OCI-LY1 (cell line): ENCODE measurements around the gene NECAP2.

Experiments
- H2AFZ ChIP-seq: fragments of 200-600 bp; sonication (generic), shearing (Covaris generic); 2 replicates; pipeline ENCODE4 v1.6.0; 2014; ENCODE audit warnings: antibody characterized with exemption, mild to moderate bottlenecking, low read length
- H3F3A ChIP-seq: fragments of 200-600 bp; sonication (generic), shearing (Covaris generic); 2 replicates; pipeline ENCODE4 v1.6.0; 2014; ENCODE audit warnings: mild to moderate bottlenecking, antibody characterized with exemption, low read length, moderate library complexity; ENCODE audit not compliant: insufficient read depth
- H3K27ac ChIP-seq: fragments of 200-600 bp; sonication (generic); 2 replicates; pipeline ENCODE4 v1.5.1; 2014; ENCODE audit warnings: low read length, mixed run types, mild to moderate bottlenecking, low read depth; ENCODE audit not compliant: poor library complexity, severe bottlenecking
- H3K27me3 ChIP-seq: fragments of 200-600 bp; sonication (generic); 2 replicates; pipeline ENCODE4 v1.6.0; 2014; ENCODE audit warnings: antibody characterized with exemption, mild to moderate bottlenecking, low read length, moderate library complexity; ENCODE audit not compliant: insufficient read depth
- H3K36me3 ChIP-seq: fragments of 200-600 bp; sonication (generic); 2 replicates; pipeline ENCODE4 v1.6.1; 2014; ENCODE audit warnings: mild to moderate bottlenecking, antibody characterized with exemption, low read length, moderate library complexity, mixed read lengths; ENCODE audit not compliant: insufficient read depth
- H3K4me1 ChIP-seq: fragments of 200-600 bp; sonication (generic); 2 replicates; pipeline ENCODE4 v1.5.1; 2014; ENCODE audit warnings: mild to moderate bottlenecking, low read length, moderate library complexity; ENCODE audit not compliant: insufficient read depth, severe bottlenecking
- H3K4me2 ChIP-seq: fragments of 200-600 bp; sonication (generic), shearing (Covaris generic); 2 replicates; pipeline ENCODE4 v1.6.1; 2014; ENCODE audit warnings: low read length
- H3K4me3 ChIP-seq: fragments of 200-600 bp; sonication (generic); 2 replicates; pipeline ENCODE4 v1.5.1; 2014; ENCODE audit warnings: low read length, low read depth, mild to moderate bottlenecking, mixed read lengths; ENCODE audit not compliant: poor library complexity, severe bottlenecking
- H3K79me2 ChIP-seq: fragments of 200-600 bp; shearing (Covaris generic); 2 replicates; pipeline ENCODE4 v1.6.1; 2016; ENCODE audit warnings: mixed run types, low read length, mixed read lengths; ENCODE audit not compliant: insufficient read depth
- H3K9ac ChIP-seq: fragments of 200-600 bp; sonication (generic), shearing (Covaris generic); 2 replicates; pipeline ENCODE4 v1.6.1; 2014; ENCODE audit warnings: mild to moderate bottlenecking, low read length, mixed read lengths
- H3K9me2 ChIP-seq: fragments of 200-600 bp; sonication (generic), shearing (Covaris generic); 2 replicates; pipeline ENCODE4 v1.6.1; 2014; ENCODE audit warnings: low read depth, mild to moderate bottlenecking, low read length, mixed read lengths
- H3K9me3 ChIP-seq: fragments of 200-600 bp; shearing (Covaris generic); 2 replicates; pipeline ENCODE4 v1.6.1; 2014; ENCODE audit warnings: low read length, mixed read lengths
- H4K20me1 ChIP-seq: fragments of 200-600 bp; sonication (generic), shearing (Covaris generic); 2 replicates; pipeline ENCODE4 v1.6.0; 2016; ENCODE audit warnings: mild to moderate bottlenecking, low read length; ENCODE audit not compliant: insufficient read depth
- EZH2 ChIP-seq: fragments of 200-600 bp; sonication (generic), shearing (Covaris generic); IDR thresholded peaks from 2 replicates; pipeline ENCODE4 v1.8.0; 2017; ENCODE audit warnings: borderline replicate concordance, mixed run types, mild to moderate bottlenecking, antibody characterized with exemption, low read length, moderate library complexity, mixed read lengths
- TF ChIP-seq, protein P1 (sequence below): fragments of 200-600 bp; sonication (generic), shearing (Covaris generic); IDR thresholded peaks from 2 replicates; pipeline ENCODE4 v1.5.1; 2017; ENCODE audit warnings: mild to moderate bottlenecking, antibody characterized with exemption, low read length, moderate library complexity, mixed read lengths

Gene NECAP2

DNA sequence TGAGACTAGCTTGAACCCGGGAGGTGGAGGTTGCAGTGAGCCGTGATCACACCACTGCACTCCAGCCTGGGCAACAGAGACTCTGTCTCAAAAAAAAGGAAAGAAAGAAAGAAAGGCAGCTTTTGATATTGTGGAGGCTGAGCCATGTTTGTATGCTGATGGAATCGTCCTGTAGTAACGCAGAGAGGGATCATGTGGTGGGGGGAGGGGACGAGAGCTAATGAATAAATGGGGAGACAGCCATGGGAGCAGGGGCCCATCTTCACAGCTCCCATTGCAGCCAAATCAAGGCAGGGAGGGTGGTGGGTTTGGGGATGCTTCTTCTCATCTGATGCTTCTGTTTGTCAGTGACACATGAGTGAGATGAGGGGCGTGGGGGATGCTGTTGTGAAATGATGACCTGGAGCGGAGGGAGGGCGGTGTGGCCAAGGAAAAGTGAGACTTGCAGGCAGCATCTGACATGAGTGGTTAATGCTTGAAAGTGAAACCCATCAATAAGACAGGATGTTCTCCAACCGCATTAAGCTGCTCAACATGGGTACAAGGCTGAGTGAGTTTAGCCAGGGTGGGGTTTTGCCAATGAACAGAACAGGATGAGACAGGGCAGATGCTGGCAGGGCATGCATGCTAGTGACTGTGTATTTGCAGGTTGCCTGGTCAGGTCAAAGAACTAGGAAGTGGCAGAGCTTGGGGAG, 20.0 kb upstream of the NECAP2 start:
- H3K9me2 ChIP-seq, result no peaks in the 10 kb centered on the region
- H3K4me3 ChIP-seq, result no peak overlapping the region
- no peak overlapping the region for H3K27ac ChIP-seq
- TF ChIP-seq, protein P1, sequence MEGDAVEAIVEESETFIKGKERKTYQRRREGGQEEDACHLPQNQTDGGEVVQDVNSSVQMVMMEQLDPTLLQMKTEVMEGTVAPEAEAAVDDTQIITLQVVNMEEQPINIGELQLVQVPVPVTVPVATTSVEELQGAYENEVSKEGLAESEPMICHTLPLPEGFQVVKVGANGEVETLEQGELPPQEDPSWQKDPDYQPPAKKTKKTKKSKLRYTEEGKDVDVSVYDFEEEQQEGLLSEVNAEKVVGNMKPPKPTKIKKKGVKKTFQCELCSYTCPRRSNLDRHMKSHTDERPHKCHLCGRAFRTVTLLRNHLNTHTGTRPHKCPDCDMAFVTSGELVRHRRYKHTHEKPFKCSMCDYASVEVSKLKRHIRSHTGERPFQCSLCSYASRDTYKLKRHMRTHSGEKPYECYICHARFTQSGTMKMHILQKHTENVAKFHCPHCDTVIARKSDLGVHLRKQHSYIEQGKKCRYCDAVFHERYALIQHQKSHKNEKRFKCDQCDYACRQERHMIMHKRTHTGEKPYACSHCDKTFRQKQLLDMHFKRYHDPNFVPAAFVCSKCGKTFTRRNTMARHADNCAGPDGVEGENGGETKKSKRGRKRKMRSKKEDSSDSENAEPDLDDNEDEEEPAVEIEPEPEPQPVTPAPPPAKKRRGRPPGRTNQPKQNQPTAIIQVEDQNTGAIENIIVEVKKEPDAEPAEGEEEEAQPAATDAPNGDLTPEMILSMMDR, result no peak
- TF ChIP-seq EZH2, result no peak
- H2AFZ ChIP-seq, result no peak overlapping the region
- no peaks in the 10 kb centered on the region for H3K79me2 ChIP-seq
- H4K20me1 ChIP-seq, result no peaks in the 10 kb centered on the region
- no peaks in the 10 kb centered on the region for H3K36me3 ChIP-seq
- H3F3A ChIP-seq, result no peaks in the 10 kb centered on the region
- no peaks in the 10 kb centered on the region for H3K4me1 ChIP-seq
- peaks cover 5% of the 10 kb centered on the region; the same call in 1 of the 2 replicates for H3K27me3 ChIP-seq
- no peaks in the 10 kb centered on the region for H3K9me3 ChIP-seq
- no peak overlapping the region for H3K9ac ChIP-seq
- no peak overlapping the region for H3K4me2 ChIP-seq

DNA sequence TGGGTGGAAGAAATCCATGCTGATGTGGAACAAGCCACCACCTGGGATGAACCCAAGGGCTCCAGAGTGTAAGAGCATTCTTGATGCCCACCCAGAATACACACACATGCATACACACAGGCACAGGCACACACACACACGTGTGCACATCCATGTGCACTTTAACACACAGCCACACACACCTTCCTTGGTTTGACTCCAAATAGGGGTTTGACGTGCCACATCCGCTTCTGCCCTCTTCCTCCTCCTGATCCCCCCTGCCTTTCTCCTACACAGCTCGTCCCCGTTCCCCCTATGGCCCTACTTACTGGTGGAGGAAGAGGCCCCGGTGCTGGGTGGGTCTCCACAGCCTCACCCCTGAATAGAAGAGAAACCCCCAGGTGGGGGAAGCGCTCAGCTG, 19.3 kb upstream of the NECAP2 start:
- Histone ChIP-seq H3K4me1 (no peaks in the 10 kb centered on the region), H3K79me2 (no peaks in the 10 kb centered on the region), H3K27ac (no peak overlapping the region), H3K36me3 (no peaks in the 10 kb centered on the region), H4K20me1 (no peaks in the 10 kb centered on the region), H3K4me2 (no peak overlapping the region), H3K27me3 (peaks cover 5% of the 10 kb centered on the region; the same call in 1 of the 2 replicates), H2AFZ (no peak overlapping the region), H3F3A (no peaks in the 10 kb centered on the region), H3K9ac (no peak overlapping the region), H3K9me2 (no peaks in the 10 kb centered on the region), H3K4me3 (no peak overlapping the region), H3K9me3 (no peaks in the 10 kb centered on the region)
- no peak for TF ChIP-seq EZH2
- TF ChIP-seq, protein P1, result no peak

DNA sequence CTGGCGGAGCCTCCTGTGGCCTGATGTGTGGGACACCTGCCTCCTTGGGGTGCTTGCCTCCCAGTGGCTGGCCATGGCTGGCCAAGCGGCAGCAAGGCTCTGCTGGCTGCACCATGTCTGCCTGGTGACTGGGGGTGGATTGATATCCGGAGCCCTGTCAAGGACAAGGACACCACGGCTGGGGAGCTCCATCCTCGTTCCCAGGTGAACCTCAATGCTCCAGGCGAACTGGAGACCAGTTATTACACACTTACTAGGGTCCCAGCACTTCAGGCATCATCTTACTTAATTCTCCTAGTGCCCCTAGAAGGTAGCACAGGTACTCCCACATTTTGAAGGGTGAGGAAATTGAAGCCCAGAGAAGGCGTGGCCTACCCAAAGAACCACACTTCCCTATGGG, 18.5 kb upstream of the NECAP2 start:
- Histone ChIP-seq H3K9me2 (no peaks in the 10 kb centered on the region), H3K4me1 (no peaks in the 10 kb centered on the region), H3K4me2 (no peak overlapping the region), H3K27me3 (peaks cover 5% of the 10 kb centered on the region; the same call in 1 of the 2 replicates), H3K36me3 (no peaks in the 10 kb centered on the region), H3F3A (no peaks in the 10 kb centered on the region), H3K27ac (no peak overlapping the region), H4K20me1 (no peaks in the 10 kb centered on the region), H2AFZ (no peak overlapping the region), H3K9ac (no peak overlapping the region), H3K4me3 (no peak overlapping the region), H3K79me2 (no peaks in the 10 kb centered on the region), H3K9me3 (no peaks in the 10 kb centered on the region)
- no peak for TF ChIP-seq EZH2
- TF ChIP-seq, protein P1, result no peak
